Endothelial cell of umbilical vein (primary cell): ENCODE data around the gene HOXC9. TPM values are rescaled to one million over a fixed set of nuclear protein-coding genes. Genes with fewer than 3 reads are reported as not detected.

Experiments used
- BruUV-seq: library from RNA; stranded (reverse); fragments of 400-500 nt; replicated peaks from 2 replicates; lab custom pipeline; 2021; lab: Mats Ljungman, UMichigan
- CTCF ChIA-PET: fragments of 300-600, 350-600 bp; sonication (Branson Sonifier 250); formaldehyde crosslinking; loops from one replicate; lab custom pipeline; 2021; ENCODE audit warnings: antibody characterized with exemption, inconsistent platforms; lab: Charles Lee
- POLR2A ChIA-PET: fragments of 300-600, 350-600 bp; sonication (Branson Sonifier 250); formaldehyde crosslinking; loops from one replicate; lab custom pipeline; 2021; ENCODE audit warnings: antibody characterized with exemption, inconsistent platforms; lab: Charles Lee
- DNase-seq: peaks from one replicate; pipeline ENCODE4 v3.0.0-alpha.2; 2011; ENCODE audit warnings: low read depth, low spot score
- FAIRE-seq: peaks from 2 replicates; lab custom pipeline; 2011; peaks lifted over from hg19 to GRCh38; lab: Jason Lieb, UNC
- H2AFZ ChIP-seq: 2 replicates; pipeline ENCODE4 v1.6.0; 2012; ENCODE audit warnings: low read depth, low read length, control low read depth, inconsistent platforms
- H3K27ac ChIP-seq: 2 replicates; pipeline ENCODE4 v1.5.1; 2011; ENCODE audit warnings: low read depth, mild to moderate bottlenecking, control low read depth, low read length, moderate library complexity; ENCODE audit not compliant: insufficient read depth
- H3K27me3 ChIP-seq, 2 experiments: 2 replicates each; pipeline versions ENCODE4 v1.6.0 to v1.6.1; 2011; ENCODE audit warnings: low read length in 2 of 2, mixed read lengths in 1 of 2; ENCODE audit not compliant: control insufficient read depth in 2 of 2, insufficient read depth in 2 of 2
- H3K36me3 ChIP-seq, 2 experiments: 2 replicates in 1 of 2; 3 replicates in 1 of 2; pipeline ENCODE4 v1.5.1; 2011; ENCODE audit warnings: low read length in 2 of 2, mild to moderate bottlenecking in 1 of 2, moderate library complexity in 1 of 2; ENCODE audit not compliant: control insufficient read depth in 2 of 2, insufficient read depth in 2 of 2; ENCODE audit errors: extremely low read depth in 1 of 2
- H3K4me1 ChIP-seq: 3 replicates; pipeline ENCODE4 v1.5.1; 2011; ENCODE audit warnings: mild to moderate bottlenecking, low read length; ENCODE audit not compliant: control insufficient read depth, insufficient read depth; ENCODE audit errors: extremely low read depth
- H3K4me2 ChIP-seq: 2 replicates; pipeline ENCODE4 v1.6.1; 2011; ENCODE audit warnings: low read length, control low read depth, mixed read lengths; ENCODE audit not compliant: insufficient read depth
- H3K4me3 ChIP-seq, 3 experiments: fragments of 200-600 bp in 1 of 3; sonication (generic), shearing (Covaris generic) in 1 of 3; replicated peaks in 1 of 3; 2 replicates each; pipeline ENCODE4 v1.5.1; 2011 to 2016; ENCODE audit warnings: control low read depth in 3 of 3, low read length in 3 of 3, mild to moderate bottlenecking in 2 of 3, inconsistent platforms in 1 of 3, low read depth in 1 of 3, moderate library complexity in 1 of 3; ENCODE audit not compliant: insufficient read depth in 1 of 3
- H3K79me2 ChIP-seq: 2 replicates; pipeline ENCODE4 v1.6.0; 2012; ENCODE audit warnings: low read length, inconsistent platforms; ENCODE audit not compliant: control insufficient read depth, insufficient read depth
- H3K9ac ChIP-seq: replicated peaks from 2 replicates; pipeline ENCODE3; 2011; ENCODE audit warnings: low read length, control low read depth; ENCODE audit not compliant: insufficient read depth; ENCODE audit errors: extremely low read depth
- H3K9me1 ChIP-seq: replicated peaks from 3 replicates; pipeline ENCODE4 v1.6.0; 2011; ENCODE audit warnings: mild to moderate bottlenecking, low read length; ENCODE audit not compliant: control insufficient read depth, insufficient read depth; ENCODE audit errors: extremely low read depth
- H3K9me3 ChIP-seq: replicated peaks from 2 replicates; pipeline ENCODE4 v1.5.1; 2012; ENCODE audit warnings: low read length, inconsistent platforms; ENCODE audit not compliant: control insufficient read depth, insufficient read depth
- H4K20me1 ChIP-seq: replicated peaks from 2 replicates; pipeline ENCODE3; 2011; ENCODE audit warnings: mild to moderate bottlenecking, low read length; ENCODE audit not compliant: control insufficient read depth, insufficient read depth; ENCODE audit errors: extremely low read depth
- EZH2 ChIP-seq: IDR thresholded peaks from 2 replicates; pipeline ENCODE4 v1.6.1; 2012; ENCODE audit warnings: borderline replicate concordance, low read depth, mild to moderate bottlenecking, moderate library complexity, low read length, inconsistent platforms; ENCODE audit not compliant: severe bottlenecking
- FOS ChIP-seq: IDR thresholded peaks from 2 replicates; pipeline ENCODE4 v1.6.1; 2011; ENCODE audit warnings: mild to moderate bottlenecking, low read length, moderate library complexity, borderline replicate concordance; ENCODE audit not compliant: insufficient read depth
- GATA2 ChIP-seq: IDR thresholded peaks from 2 replicates; pipeline ENCODE4 v1.7.0; 2011; ENCODE audit warnings: low read depth, mild to moderate bottlenecking, moderate library complexity, mixed read lengths, low read length; ENCODE audit not compliant: insufficient read length, insufficient read depth
- JUN ChIP-seq: IDR thresholded peaks from 2 replicates; pipeline ENCODE4 v1.6.1; 2011; ENCODE audit warnings: borderline replicate concordance, low read depth; ENCODE audit not compliant: insufficient read length, insufficient read depth
- MAX ChIP-seq: IDR thresholded peaks from 2 replicates; pipeline ENCODE4 v1.6.1; 2011; ENCODE audit not compliant: insufficient read depth, insufficient read length
- MYC ChIP-seq: IDR thresholded peaks from one replicate; pipeline ENCODE4 v1.6.1; 2011; ENCODE audit warnings: mild to moderate bottlenecking, low read depth, low read length
- POLR2A ChIP-seq: IDR thresholded peaks from 2 replicates; pipeline ENCODE4 v1.6.1; 2012; ENCODE audit warnings: low read depth, mild to moderate bottlenecking, control low read depth, low read length
- POLR2AphosphoS5 ChIP-seq: IDR thresholded peaks from 2 replicates; pipeline ENCODE4 v1.6.1; 2012; ENCODE audit warnings: low read depth, mild to moderate bottlenecking, control low read depth, low read length, moderate library complexity; ENCODE audit not compliant: insufficient read depth
- dilution Hi-C: fragments of 300-500 bp; cut with MboI; formaldehyde crosslinking; loops from one replicate; pipeline ENCODE4 v1.15.0; 2019; ENCODE audit warnings: low sequenced_read_pairs; ENCODE audit not compliant: extremely low pct_ligation_motif_present
- intact Hi-C: fragments of 100-400 bp; cut with micrococcal nuclease; formaldehyde crosslinking; loops from one replicate; pipeline ENCODE4 v1.10.0; 2022
- polyA plus RNA-seq, 4 experiments: library from polyadenylated mRNA; depleted of rRNA in 3 of 4; stranded (reverse) in 3 of 4; unstranded in 1 of 4; fragments of >200 nt; gene quantifications; 2 replicates each; pipeline versions ENCODE4 v1.2.1 to v1.2.3, GENCODE V29; 2011 to 2012; ENCODE audit warnings: missing spikeins in 1 of 4
- total RNA-seq: library from RNA; stranded (reverse); gene quantifications from 2 replicates; pipeline ENCODE4 v1.2.3, GENCODE V29; 2021

The HOXC9 gene
- total and polyA plus RNA-seq, 2 donors (not counting 3 experiments of a cell fraction or from before 2014, with no cell fraction given), result 0.40 to 0.58 TPM

- Histone ChIP-seq H4K20me1 (no peaks in the 10 kb centered on the region), H3K27ac (no peak overlapping the region), H3K4me1 (no peaks in the 10 kb centered on the region), H2AFZ (no peak overlapping the region), H3K9me1 (no peaks in the 10 kb centered on the region), H3K9ac (no peak overlapping the region), H3K27me3 (peaks cover 92% of the 10 kb centered on the region in 2 experiments), H3K4me2 (no peak overlapping the region), H3K9me3 (no peaks in the 10 kb centered on the region), H3K36me3 (no peaks in the 10 kb centered on the region), H3K4me3 (no peak overlapping the region), H3K79me2 (no peaks in the 10 kb centered on the region)
- FAIRE-seq (no peak), DNase-seq (no peak)
- ChIA-PET CTCF (interaction anchor here (1.6 to 3.9 kb wide), 7 partner anchors 15 to 221 kb away, joined by 3 to 44 read pairs (median 5); no protein-coding TSS in a partner anchor), POLR2A (no interaction called here)
- BruUV-seq, result no TSS peak
- dilution Hi-C loops, result no loop called here
- intact Hi-C loops, result loop anchor here (5.0 kb wide), 1 partner anchor 285 kb away; no protein-coding TSS in a partner anchor
- TF ChIP-seq POLR2A (no peak), EZH2 (no peak), JUN (no peak), MAX (no peak), FOS (no peak), POLR2AphosphoS5 (no peak), GATA2 (no peak), MYC (no peak)
Measured at GRCh38 chr12:53986686-53987483, 13.1 kb upstream of the HOXC9 start.
